Tibial nerve (tissue), 4 donors: Measurements from ENCODE around the gene BDH1. TPM values are rescaled to one million over a fixed set of nuclear protein-coding genes. Genes with fewer than 3 reads are reported as not detected.

Experiments
- DNase-seq, 2 donors: peaks; one replicate each; pipeline ENCODE4 v3.0.0-alpha.2; 2019; ENCODE audit warnings: low spot score in 2 of 2
- H3K27ac ChIP-seq, 4 donors: fragments of 200-600 bp; sonication (generic) in 3 of 4; one replicate each; pipeline ENCODE4 v1.5.1; 2017 to 2019; ENCODE audit warnings: mild to moderate bottlenecking in 1 of 4
- H3K27me3 ChIP-seq, 2 donors: fragments of 200-600 bp; sonication (generic) in 1 of 2; one replicate each; pipeline versions ENCODE4 v1.5.1 to v1.6.0; 2017 to 2019
- H3K36me3 ChIP-seq, 3 donors: fragments of 200-600 bp; sonication (generic); one replicate each; pipeline ENCODE4 v1.5.1; 2018 to 2019
- H3K4me1 ChIP-seq, 4 donors: fragments of 200-600 bp; sonication (generic) in 3 of 4; one replicate each; pipeline ENCODE4 v1.5.1; 2017 to 2019
- H3K4me3 ChIP-seq, 4 donors: fragments of 200-600 bp; sonication (generic) in 3 of 4; one replicate each; pipeline ENCODE4 v1.5.1; 2017 to 2019; ENCODE audit warnings: mild to moderate bottlenecking in 1 of 4, moderate library complexity in 1 of 4
- H3K9me3 ChIP-seq, 4 donors: fragments of 200-600 bp; sonication (generic) in 3 of 4; one replicate each; pipeline ENCODE4 v1.5.1; 2017 to 2019
- CTCF ChIP-seq, 5 experiments: fragments of 200-600 bp in 3 of 5; fragments of 450-650 bp in 2 of 5; sonication (generic) in 3 of 5; IDR thresholded peaks; one replicate each; pipeline ENCODE4 v1.5.1; 2016 to 2019; ENCODE audit warnings: antibody characterized with exemption in 5 of 5, mild to moderate bottlenecking in 3 of 5, moderate library complexity in 2 of 5
- EP300 ChIP-seq, 2 donors: sonication (generic); formaldehyde crosslinking; IDR thresholded peaks; one replicate each; pipeline ENCODE4 v1.6.1; 2017; ENCODE audit warnings: antibody characterized with exemption in 2 of 2, mild to moderate bottlenecking in 1 of 2
- POLR2A ChIP-seq, 2 donors: fragments of 450-650 bp; IDR thresholded peaks; one replicate each; pipeline ENCODE4 v1.6.1; 2017; ENCODE audit warnings: antibody characterized with exemption in 2 of 2, mild to moderate bottlenecking in 2 of 2, moderate library complexity in 2 of 2
- WGBS, 2 donors: methylation state at CpG; one replicate each; pipeline ENCODE4 v1.1.5; 2018; 5-methylcytosine and 5-hydroxymethylcytosine counted together
- total RNA-seq, 4 donors: library from RNA; depleted of rRNA; stranded (reverse); fragments of >200 nt; gene quantifications; one replicate each; pipeline ENCODE4 v1.1.0, GENCODE V29; 2016

BDH1 gene
- total RNA-seq, 4 donors from 2014 or later, result 15.1 to 24.3 (median 18.7) TPM

- H3K9me3 ChIP-seq, result no peaks in the 10 kb centered on the region
- no peaks in the 10 kb centered on the region for H3K27me3 ChIP-seq
- TF ChIP-seq POLR2A (IDR thresholded peaks at IDR 0.05) (no peak), EP300 (IDR thresholded peaks at IDR 0.05) (no peak), CTCF (IDR thresholded peaks at IDR 0.05) (no peak)
- H3K4me3 ChIP-seq, result no peak overlapping the region
- peak overlapping the region in 1 of 4 donors; percentile 48 for H3K27ac ChIP-seq
- 80 to 81% methylated on average over 13 of the region's 13 CpGs for WGBS, 2 donors
- peaks cover 0 to 16% (median 0%) of the 10 kb centered on the region in 4 donors for H3K4me1 ChIP-seq
- H3K36me3 ChIP-seq, result peaks cover 0 to 5% (median 0%) of the 10 kb centered on the region in 3 donors
- no peak for DNase-seq
Observed at GRCh38 chr3:197522183-197522715, 33.5 kb downstream of the BDH1 start.

GRCh38 chr3:197521277-197522182 lies 34.2 kb downstream of the BDH1 start:
- Histone ChIP-seq H3K27ac (peak overlapping the region in 1 of 4 donors; percentile 48), H3K4me3 (no peak overlapping the region), H3K36me3 (peaks cover 0 to 3% (median 0%) of the 10 kb centered on the region in 3 donors), H3K4me1 (peaks cover 0 to 19% (median 0%) of the 10 kb centered on the region in 4 donors), H3K27me3 (no peaks in the 10 kb centered on the region), H3K9me3 (no peaks in the 10 kb centered on the region)
- TF ChIP-seq CTCF (IDR thresholded peaks at IDR 0.05) (no peak), POLR2A (IDR thresholded peaks at IDR 0.05) (no peak), EP300 (IDR thresholded peaks at IDR 0.05) (no peak)
- 86 to 87% methylated on average over 18 of the region's 18 CpGs for WGBS, 2 donors
- no peak for DNase-seq

- H3K4me3 ChIP-seq, result no peak overlapping the region
- WGBS, 2 donors, result 52% methylated on average over 31 of the region's 31 CpGs
- peak overlapping the region in 2 of 4 donors; percentile 2 to 48 for H3K27ac ChIP-seq
- no peaks in the 10 kb centered on the region for H3K27me3 ChIP-seq
- H3K9me3 ChIP-seq, result no peaks in the 10 kb centered on the region
- peaks cover 0 to 20% (median 0%) of the 10 kb centered on the region in 4 donors for H3K4me1 ChIP-seq
- peaks cover 0 to 3% (median 0%) of the 10 kb centered on the region in 3 donors for H3K36me3 ChIP-seq
- no peak for DNase-seq
- TF ChIP-seq POLR2A (IDR thresholded peaks at IDR 0.05) (no peak), EP300 (IDR thresholded peaks at IDR 0.05) (no peak), CTCF (IDR thresholded peaks at IDR 0.05) (no peak)
Observed at GRCh38 chr3:197520311-197521276, 35.2 kb downstream of the BDH1 start.

- 80 to 81% methylated on average over 18 of the region's 18 CpGs for WGBS, 2 donors
- no peak for DNase-seq
- H3K4me3 ChIP-seq, result no peak overlapping the region
- TF ChIP-seq EP300 (IDR thresholded peaks at IDR 0.05) (no peak), POLR2A (IDR thresholded peaks at IDR 0.05) (no peak), CTCF (IDR thresholded peaks at IDR 0.05) (no peak)
- H3K36me3 ChIP-seq, result peaks cover 0 to 8% (median 0%) of the 10 kb centered on the region in 3 donors
- no peaks in the 10 kb centered on the region for H3K27me3 ChIP-seq
- peaks cover 0 to 20% (median 0%) of the 10 kb centered on the region in 4 donors for H3K4me1 ChIP-seq
- no peaks in the 10 kb centered on the region for H3K9me3 ChIP-seq
- peak overlapping the region in 1 of 4 donors; percentile 48 for H3K27ac ChIP-seq
Observed at GRCh38 chr3:197519801-197520211, 36.0 kb downstream of the BDH1 start.
